Left ventricle myocardium inferior (tissue), 1 donor: ENCODE data around the gene SLC25A29. TPM values are rescaled to one million over a fixed set of nuclear protein-coding genes. Genes with fewer than 3 reads are reported as not detected.

ENCODE experiments used
- DNase-seq: peaks from one replicate; pipeline ENCODE4 v3.0.0-alpha.2; 2020
- H3K27ac ChIP-seq: fragments of 200-600 bp; replicated peaks from 2 replicates; pipeline ENCODE4 v1.8.0; 2021
- H3K27me3 ChIP-seq: fragments of 200-600 bp; 2 replicates; pipeline ENCODE4 v1.8.0; 2021; ENCODE audit warnings: low read depth
- H3K36me3 ChIP-seq: fragments of 200-600 bp; 2 replicates; pipeline ENCODE4 v1.8.0; 2021
- H3K4me1 ChIP-seq: fragments of 200-600 bp; 2 replicates; pipeline ENCODE4 v1.8.0; 2021
- H3K4me3 ChIP-seq: fragments of 200-600 bp; 2 replicates; pipeline ENCODE4 v1.8.0; 2021; ENCODE audit warnings: mild to moderate bottlenecking, moderate library complexity
- H3K9me3 ChIP-seq: fragments of 200-600 bp; replicated peaks from 2 replicates; pipeline ENCODE4 v1.8.0; 2021
- CTCF ChIP-seq: fragments of 200-600 bp; IDR thresholded peaks from 2 replicates; pipeline ENCODE4 v1.8.0; 2021; ENCODE audit warnings: antibody characterized with exemption, mild to moderate bottlenecking, borderline replicate concordance
- intact Hi-C: fragments of 100-400 bp; cut with micrococcal nuclease; formaldehyde crosslinking; loops from one replicate; pipeline ENCODE4 v1.11.0; 2022
- total RNA-seq: library from RNA; stranded (reverse); fragmentation: NEBNext Ultra II Directional; extraction: Animal tissue kit (Norgen Biotek cat#: 25700); gene quantifications from one replicate; pipeline ENCODE4 v1.2.1, GENCODE V29; 2021
- donor health status: DM: no; HTN: yes; CAD: no; lungs with severe emphysema.

The SLC25A29 gene
- total RNA-seq, 1 donor from 2014 or later, result 24.5 TPM

DNA sequence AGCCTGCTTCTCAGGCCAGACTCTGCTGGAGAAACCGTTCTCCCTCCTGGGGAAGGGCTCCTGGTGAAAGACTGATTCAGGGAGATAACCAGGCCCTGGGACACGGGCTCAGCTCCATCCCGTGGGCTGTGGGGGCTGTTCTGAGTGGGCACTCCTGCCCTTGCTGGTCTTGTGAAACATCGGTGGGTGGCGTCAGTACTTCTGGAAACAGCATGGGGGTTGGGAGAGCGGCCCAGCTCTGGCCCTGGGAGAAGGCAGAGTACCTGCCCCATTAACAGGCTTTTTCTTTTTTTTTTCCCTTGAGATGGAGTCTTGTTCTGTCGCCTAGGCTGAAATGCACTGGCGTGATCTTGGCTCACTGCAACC lies 17.7 kb upstream of the SLC25A29 start:
- Histone ChIP-seq H3K27me3 (no peaks in the 10 kb centered on the region), H3K36me3 (no peaks in the 10 kb centered on the region), H3K4me1 (peaks cover 5% of the 10 kb centered on the region), H3K9me3 (no peaks in the 10 kb centered on the region), H3K4me3 (no peak overlapping the region), H3K27ac (no peak overlapping the region)
- no peak for DNase-seq
- intact Hi-C loops, result no loop called here
- TF ChIP-seq CTCF, result no peak

GRCh38 chr14:100323121-100323941 lies 17.1 kb upstream of the SLC25A29 start, which contains the start of gene SLC25A47:
Gene SLC25A47, plus strand, starts transcription at chr14:100323339. Its CDS starts 76 bp downstream, at chr14:100323415.
- Histone ChIP-seq H3K4me3 (no peak within 1 kb of the TSS), H3K27me3 (no peaks in the 10 kb centered on the region), H3K36me3 (no peaks in the 10 kb centered on the region), H3K9me3 (no peaks in the 10 kb centered on the region), H3K4me1 (peaks cover 9% of the 10 kb centered on the region), H3K27ac (no peak within 1 kb of the TSS)
- no peak for TF ChIP-seq CTCF
- intact Hi-C loops, result no loop called here
- DNase-seq, result no peak

- no peaks in the 10 kb centered on the region for H3K9me3 ChIP-seq
- no peak for DNase-seq
Measured at GRCh38 chr14:100322138-100322957, 16.1 kb upstream of the SLC25A29 start.

GRCh38 chr14:100321473-100322137 lies 15.4 kb upstream of the SLC25A29 start:
- Histone ChIP-seq H3K9me3 (no peaks in the 10 kb centered on the region), H3K4me3 (no peak overlapping the region), H3K4me1 (peaks cover 18% of the 10 kb centered on the region), H3K36me3 (no peaks in the 10 kb centered on the region), H3K27ac (no peak overlapping the region), H3K27me3 (no peaks in the 10 kb centered on the region)
- TF ChIP-seq CTCF, result no peak
- intact Hi-C loops, result no loop called here
- DNase-seq, result no peak

More at GRCh38 chr14:100322138-100322957, 16.1 kb upstream of the SLC25A29 start:
- intact Hi-C loops, result no loop called here
- H3K36me3 ChIP-seq, result no peaks in the 10 kb centered on the region
- no peak overlapping the region for H3K27ac ChIP-seq
- no peak overlapping the region for H3K4me3 ChIP-seq
- H3K4me1 ChIP-seq, result peaks cover 18% of the 10 kb centered on the region
- H3K27me3 ChIP-seq, result no peaks in the 10 kb centered on the region
- TF ChIP-seq CTCF, result no peak

GRCh38 chr14:100320157-100320856 lies 14.1 kb upstream of the SLC25A29 start:
- no peak for DNase-seq
- Histone ChIP-seq H3K9me3 (no peaks in the 10 kb centered on the region), H3K4me1 (peaks cover 18% of the 10 kb centered on the region), H3K4me3 (no peak overlapping the region), H3K27ac (no peak overlapping the region), H3K36me3 (no peaks in the 10 kb centered on the region), H3K27me3 (no peaks in the 10 kb centered on the region)
- intact Hi-C loops, result no loop called here
- TF ChIP-seq CTCF, result no peak
